Glomerular visceral epithelial cell (primary cell): Measurements from ENCODE around the gene MT1E.

Source experiments
- DNase-seq: peaks from one replicate; pipeline ENCODE4 v3.0.0-alpha.2; 2016; ENCODE audit errors: extremely low spot score

MT1E gene

GRCh38 chr16:56626685-56627084 is 1.1 kb downstream of the MT1E start:
- peak; percentile 5 for DNase-seq

DNA sequence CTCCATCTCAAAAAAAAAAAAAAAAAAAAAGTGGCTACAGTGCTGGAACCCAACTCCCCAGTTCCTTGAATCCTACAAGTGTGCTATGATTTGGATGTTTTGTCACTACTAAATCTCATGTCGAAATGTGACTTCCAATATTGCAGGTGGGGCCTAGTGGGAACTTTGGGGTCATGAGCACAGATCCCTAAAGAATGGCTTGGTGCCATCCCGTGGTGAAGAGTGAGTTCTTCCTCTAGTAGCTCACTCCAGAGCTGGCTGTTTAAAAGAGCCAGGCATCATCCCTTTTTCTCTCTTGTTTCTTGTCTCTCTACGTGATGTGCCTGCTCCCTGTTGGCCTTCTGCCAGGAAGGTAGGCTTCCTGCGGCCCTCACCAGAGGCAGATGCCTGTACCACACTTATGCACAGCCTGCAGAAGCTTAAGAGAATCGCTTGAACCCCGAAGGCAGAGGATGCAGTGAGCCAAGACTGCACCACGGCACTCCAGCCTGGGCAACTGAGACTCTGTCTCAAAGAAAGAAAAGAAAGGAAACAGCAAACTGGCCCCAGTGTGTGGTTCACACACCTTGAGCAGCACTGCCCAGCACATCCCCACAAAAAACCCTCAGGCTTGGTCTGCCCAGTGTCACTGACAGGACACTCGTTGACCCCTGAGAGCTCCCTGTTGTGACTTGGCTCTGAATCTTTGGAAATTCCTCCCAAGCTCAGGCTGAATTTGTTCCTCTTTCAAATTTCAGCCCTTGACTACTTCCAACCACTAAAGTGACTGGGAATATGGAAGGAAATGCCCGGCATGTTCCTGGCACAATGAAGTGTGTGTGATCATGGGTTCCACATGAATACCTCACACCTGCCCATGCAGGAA is 3.1 kb downstream of the MT1E start:
- peak; percentile 12 for DNase-seq

DNA sequence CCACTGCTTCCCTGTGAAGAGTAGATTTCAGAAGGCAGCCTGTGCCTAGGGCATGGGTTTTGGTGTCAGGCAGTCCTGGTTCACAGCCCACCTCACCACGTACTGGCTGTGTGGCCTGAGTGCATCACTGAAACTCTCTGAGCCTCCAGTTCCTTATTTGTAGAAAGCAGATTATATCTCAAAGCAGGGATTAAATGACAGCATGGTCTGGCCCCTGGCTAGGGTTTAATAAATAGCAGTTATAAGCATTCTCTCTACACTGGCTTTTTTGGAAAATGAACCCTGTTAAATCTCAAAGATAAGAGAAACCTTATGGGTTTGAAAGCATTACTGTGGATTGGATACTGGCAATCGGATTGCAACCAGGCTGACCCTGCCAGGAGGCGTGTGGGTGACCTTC is 4.0 kb downstream of the MT1E start:
- no peak for DNase-seq

DNA sequence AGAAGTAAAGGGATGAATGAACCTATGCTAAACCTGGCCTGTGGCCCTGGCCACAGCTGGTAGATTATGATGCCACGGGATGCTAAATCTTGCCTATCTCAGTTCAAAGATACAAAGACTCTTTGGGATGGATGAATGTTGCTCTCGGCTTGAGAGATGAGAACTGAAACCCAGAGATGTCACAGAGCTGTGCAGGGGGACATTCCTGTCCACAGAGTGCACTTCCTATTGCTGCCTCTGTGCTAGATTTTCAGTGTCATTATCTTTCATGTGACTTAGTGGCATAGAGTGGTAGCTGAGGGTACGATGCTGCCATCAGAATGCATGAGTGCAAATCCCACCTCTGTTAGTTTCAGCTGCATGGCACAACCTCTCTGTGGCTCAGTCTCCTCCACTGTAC is 4.6 kb downstream of the MT1E start:
- no peak for DNase-seq

GRCh38 chr16:56631197-56631596 is 5.6 kb downstream of the MT1E start:
- no peak for DNase-seq

DNA sequence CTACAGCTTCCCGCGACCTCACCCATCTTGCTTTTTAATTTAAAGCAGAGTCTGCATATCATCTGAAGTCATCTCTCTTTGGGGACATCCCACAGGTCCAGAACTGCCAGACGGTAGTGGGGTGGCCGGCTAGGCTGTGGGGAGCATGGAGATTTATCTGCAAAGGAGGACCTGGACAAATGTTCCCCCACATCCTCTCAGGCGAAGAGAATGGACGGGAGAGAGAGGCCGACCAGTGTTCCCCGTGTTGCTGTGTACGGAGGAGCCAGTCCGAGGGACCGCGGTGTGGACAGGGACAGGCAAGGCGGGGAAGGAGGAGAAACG is 6.2 kb downstream of the MT1E start:
- DNase-seq, result no peak

- DNase-seq, result no peak
These were observed 6.7 kb downstream of the MT1E start, which contains the start of gene MT1M for GRCh38 chr16:56632156-56632847. MT1M (plus strand) TSS chr16:56632659; CDS start chr16:56632732, 73 bp downstream.

DNA sequence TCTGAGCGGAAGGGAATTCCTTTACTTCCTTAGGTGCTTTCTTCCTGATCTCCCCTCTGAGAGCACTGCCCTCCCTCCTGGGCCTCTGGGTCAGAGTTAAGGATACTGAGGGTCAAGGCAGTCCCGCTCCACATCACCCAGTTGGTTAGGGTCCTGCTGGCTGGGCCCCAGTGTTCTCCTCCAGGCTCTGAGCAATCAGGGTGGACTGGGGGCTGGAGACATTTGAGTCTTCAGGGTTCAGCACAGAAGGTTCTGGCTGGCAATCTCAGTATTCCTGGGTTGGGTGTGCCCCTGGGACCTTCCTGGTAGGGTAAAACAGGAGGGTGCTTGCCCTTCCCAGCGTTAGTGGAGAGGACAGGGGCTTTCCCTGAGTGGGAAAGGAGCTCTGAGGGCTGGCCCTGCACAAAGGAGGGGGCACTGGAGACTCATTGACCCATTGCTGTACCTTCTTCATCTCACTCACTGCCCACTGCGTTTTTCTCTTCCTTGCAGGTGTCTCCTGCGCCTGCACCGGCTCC is 7.3 kb downstream of the MT1E start:
- no peak for DNase-seq

DNA sequence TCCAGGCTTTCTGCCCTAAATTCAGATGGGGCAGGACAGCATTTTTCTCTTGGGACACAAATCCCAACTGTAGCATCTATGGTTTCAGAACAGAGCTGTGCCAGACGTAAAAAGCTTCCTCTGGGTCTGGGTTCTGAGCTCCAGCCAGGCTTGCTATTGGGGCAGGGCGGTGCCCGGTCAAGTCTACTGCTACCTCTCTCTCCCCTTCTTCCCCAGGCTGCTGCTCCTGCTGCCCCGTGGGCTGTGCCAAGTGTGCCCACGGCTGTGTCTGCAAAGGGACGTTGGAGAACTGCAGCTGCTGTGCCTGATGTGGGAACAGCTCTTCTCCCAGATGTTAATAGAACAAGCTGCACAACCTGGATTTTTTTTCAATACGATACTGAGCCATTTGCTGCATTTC is 8.0 kb downstream of the MT1E start:
- no peak for DNase-seq

DNA sequence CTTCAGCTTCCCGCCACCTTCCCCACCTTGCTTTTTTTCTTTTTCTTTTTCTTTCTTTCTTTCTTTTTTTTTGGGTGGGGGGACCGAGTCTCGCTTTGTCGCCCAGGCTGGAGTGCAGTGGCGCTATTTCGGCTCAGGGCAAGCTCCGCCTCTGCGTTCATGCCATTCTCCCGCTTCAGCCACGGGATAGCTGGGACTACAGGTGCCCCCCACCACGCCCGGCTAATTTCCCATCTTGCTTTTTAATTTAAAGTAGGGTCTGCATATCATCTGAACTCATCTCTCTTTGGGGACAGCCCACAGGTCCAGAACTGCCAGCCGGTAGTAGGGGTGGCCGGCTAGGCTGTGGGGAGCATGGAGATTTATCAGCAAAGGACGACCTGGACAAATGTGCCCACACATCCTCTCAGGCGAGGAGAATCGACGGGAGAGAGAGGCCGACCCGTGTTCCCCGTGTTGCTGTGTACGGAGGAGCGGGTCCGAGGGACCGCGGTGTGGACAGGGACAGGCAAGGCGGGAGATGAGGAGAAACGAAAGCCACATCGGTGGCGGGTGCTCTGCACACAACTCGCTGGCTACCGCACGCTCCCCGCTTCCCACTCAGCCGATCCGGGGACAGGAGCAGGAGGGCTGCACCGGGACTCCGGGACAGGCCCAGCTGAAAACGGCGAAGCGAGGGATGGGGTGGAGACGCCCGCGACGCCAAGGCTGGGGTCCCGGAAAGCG is 9.3 kb downstream of the MT1E start:
- no peak for DNase-seq

- DNase-seq, result no peak
These were observed 9.9 kb downstream of the MT1E start for GRCh38 chr16:56635441-56635967.

DNA sequence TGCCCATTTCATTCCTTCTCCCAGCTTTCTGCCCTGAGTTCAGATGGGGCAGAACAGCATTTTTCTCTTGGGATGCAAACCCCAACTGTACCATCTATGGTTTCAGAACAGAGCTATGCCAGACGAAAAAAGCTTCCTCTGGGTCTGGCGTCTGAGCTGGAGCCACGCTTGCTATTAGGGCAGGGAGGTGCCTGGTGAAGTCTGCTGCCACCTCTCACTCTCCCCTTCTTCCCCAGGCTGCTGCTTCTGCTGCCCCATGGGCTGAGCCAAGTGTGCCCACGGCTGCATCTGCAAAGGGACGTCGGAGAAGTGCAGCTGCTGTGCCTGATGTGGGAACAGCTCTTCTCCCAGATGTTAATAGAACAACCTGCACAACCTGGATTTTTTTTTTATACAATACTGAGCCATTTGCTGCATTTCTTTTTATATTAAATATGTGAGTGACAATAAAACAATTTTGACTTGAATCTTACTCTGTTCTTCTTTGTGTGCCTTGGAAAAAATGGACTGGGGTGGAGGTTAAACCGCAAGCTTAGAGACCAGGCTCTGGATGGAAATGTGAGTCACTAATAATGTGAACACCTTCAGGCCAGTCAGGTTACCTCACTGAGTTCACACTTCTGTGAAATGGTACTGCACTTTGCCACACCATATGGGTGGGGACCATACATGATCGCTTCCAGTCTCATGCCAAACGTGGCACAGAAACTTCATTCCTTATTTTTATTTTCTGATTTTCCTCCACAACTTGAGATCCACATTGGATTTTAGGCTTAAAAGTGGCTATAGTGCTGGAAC is 11.2 kb downstream of the MT1E start:
- DNase-seq, result no peak

DNA sequence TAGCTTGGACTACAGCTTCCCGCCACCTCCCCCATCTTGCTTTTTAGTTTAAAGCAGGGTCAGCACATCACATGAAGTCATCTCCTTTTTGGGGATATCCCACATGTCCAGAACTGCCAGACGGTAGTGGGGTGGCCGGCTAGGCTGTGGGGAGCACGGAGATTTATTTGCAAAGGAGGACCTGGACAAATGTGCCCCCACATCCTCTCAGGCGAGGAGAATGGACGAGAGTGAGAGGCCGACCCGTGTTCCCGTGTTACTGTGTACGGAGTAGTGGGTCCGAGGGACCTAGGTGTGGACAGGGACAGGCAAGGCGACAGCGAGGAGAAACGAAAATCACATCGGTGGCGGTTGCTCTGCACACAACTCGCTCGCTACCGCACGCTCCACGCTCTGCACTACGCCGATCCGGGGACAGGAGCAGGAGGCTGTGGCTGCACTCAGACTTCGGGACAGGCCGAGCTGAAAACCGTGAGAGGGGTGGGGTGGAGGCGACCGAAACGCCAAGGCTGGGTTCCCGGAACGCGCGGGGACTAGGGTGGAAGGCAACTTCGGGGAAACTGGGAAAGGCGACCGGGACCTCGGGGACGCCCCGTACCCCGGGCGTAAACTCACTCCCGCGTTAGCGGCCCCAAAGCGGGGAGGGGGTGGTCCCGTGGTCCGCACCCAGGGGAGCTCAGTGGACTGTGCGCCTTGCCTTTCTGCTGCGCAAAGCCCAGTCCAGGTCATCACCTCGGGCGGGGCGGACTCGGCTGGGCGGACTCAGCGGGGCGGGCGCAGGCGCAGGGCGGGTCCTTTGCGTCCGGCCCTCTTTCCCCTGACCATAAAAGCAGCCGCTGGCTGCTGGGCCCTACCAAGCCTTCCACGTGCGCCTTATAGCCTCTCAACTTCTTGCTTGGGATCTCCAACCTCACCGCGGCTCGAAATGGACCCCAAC is 12.5 kb downstream of the MT1E start, which contains the start of gene MT1A:
MT1A (plus strand) TSS at position 853 of the 937 bp plus-strand sequence; CDS start at position 926, 73 bp downstream.
- DNase-seq, result no peak

- DNase-seq, result no peak
These were observed 13.5 kb downstream of the MT1E start for GRCh38 chr16:56639045-56639444.

- DNase-seq, result no peak
These were observed 14.5 kb downstream of the MT1E start for GRCh38 chr16:56640076-56640475.

DNA sequence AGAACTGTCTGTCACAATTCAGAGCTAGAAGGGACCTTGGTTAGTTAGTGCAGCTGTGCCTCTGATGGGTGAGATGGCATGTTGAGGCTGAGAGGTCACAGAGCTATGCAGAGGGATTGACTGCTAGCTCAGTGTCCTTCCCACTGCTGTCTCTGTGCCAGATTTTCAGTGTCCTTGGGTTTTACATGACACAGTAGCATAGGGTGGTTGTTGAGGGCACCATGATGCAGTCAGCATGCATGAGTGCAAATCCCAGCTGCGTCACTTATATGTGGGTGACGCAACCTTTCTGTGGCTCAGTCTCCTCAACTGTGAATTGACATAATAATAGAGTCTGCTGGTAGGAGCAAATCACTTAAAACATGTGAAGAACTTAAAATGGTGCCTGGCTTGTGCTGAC is 15.6 kb downstream of the MT1E start:
- no peak for DNase-seq

DNA sequence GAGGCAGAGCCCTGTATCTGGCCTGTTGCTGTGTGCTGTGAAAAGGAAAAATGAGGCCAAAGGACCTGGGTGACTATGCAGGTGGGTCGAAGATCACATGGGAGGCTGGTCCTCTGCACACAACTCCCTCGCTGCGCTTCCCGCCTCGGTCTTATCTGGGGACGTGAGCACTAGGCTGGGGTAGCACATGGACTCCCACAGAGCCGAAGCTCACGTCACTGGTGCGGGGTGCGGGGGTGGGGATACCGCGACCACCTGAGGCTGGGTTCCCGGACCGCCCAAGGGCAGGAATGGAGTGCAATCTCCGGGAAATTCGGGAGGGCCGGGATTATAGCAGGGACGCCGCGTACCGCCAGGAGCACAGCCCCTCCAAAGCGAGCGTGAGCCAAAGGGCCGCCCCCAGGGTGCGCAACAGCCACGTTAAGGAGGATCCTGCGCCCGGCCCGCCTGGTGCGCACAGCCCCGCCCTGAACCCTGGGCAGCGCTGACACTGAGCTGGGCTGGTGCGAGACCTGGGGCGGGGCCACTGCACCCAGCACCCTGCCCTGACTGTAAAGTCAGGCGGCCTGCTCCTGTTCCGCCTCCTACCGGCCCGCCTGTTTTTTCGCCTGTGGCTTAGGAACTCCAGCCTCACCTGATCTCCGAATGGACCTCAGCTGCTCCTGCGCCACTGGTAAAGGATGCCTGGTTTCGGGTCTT is 17.6 kb downstream of the MT1E start:
- DNase-seq, result peak; percentile 53

DNA sequence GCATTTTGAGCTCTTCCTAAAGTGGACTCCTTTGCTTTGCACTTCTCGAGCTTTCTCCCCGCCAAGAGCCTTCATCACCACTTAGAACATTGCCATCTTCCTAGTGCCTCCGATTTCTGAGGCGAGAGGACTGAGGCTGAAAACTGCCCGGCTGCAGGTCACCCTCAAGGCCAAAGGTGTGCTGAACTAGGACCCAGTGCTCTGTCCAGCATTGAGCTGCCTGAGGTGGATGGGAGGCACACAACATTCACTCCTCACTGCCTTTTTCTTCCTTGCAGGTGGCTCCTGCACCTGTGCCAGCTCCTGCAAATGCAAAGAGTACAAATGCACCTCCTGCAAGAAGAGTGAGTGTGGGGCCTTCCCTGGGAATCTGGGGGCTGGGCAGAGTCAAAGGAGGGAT is 18.3 kb downstream of the MT1E start:
- no peak for DNase-seq

- DNase-seq, result no peak
These were observed 19.7 kb downstream of the MT1E start for GRCh38 chr16:56645311-56645710.
